ENCODE results near the gene SGCD.

GRCh38 chr5:156378159-156378558 lies 51.2 kb downstream of the SGCD start:
- TF ChIP-seq POLR2AphosphoS5 (IDR thresholded peaks at IDR 0.05) (no peak), CTCF (IDR thresholded peaks at IDR 0.05) (no peak), EP300 (IDR thresholded peaks at IDR 0.05) (no peak), POLR2A (IDR thresholded peaks at IDR 0.05) (no peak)

Data from stomach (tissue), 4 donors.